COLO668 (cell line): ENCODE data around the gene XIAP.

ENCODE experiments used
- DNase-seq: peaks from one replicate; lab custom pipeline; 2025; ENCODE audit not compliant: unreplicated experiment; lab: John Stamatoyannopoulos, UW

XIAP gene

DNA sequence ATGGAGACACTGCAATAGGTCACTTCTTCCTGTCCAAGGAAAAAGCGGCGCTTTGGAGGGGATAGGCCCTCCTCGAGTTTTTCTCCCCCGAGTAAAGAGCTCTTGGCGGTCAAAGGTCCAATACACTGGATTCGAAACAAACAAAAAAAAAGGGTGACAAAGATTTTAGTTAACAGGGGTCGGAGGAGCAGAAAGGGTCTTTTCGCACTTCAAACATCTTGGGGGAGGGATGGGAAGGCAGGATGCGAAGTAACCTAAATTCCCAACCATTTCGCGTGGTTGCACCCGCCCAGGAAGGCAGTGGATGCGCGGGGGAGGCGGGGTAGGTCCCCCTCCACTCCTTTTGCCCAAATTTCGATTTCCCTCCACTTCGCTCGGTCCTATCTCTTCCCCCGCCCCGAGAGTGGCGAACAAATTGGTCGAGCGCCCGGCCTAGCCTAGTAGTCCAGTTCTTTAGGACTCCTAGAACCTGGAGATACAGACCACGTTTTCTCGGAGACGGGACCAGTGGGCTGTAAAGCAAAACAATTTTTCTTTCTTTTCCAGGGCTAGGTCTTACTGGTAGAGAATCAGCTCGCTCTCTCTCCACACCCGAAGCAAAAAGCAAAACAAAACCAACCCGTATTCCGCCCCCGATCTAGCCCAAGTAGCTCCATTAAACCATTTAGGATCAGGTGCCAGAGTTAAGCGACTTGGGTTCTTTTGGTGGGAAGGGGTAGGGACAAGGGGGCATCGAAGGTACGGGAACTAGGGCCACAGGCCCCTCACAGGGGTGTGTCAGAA is 99.6 kb downstream of the XIAP start:
- peak; percentile 18 for DNase-seq

DNA sequence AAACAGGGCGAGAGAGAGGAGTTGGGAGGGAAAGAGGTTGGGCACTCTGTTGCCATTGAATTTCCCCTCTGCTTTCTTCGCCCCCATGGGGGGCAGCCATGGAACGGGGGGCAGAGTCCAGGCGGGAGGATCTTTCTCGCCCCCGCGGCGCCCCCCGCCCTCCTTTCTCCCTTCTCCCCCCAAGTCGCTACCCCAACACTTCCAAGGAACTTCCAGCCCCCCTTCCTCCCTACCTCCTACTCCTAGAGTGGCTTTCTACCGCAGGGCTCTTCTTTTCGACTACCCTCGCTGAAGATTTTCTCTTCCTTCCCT is 101.1 kb downstream of the XIAP start:
- DNase-seq = no peak

DNA sequence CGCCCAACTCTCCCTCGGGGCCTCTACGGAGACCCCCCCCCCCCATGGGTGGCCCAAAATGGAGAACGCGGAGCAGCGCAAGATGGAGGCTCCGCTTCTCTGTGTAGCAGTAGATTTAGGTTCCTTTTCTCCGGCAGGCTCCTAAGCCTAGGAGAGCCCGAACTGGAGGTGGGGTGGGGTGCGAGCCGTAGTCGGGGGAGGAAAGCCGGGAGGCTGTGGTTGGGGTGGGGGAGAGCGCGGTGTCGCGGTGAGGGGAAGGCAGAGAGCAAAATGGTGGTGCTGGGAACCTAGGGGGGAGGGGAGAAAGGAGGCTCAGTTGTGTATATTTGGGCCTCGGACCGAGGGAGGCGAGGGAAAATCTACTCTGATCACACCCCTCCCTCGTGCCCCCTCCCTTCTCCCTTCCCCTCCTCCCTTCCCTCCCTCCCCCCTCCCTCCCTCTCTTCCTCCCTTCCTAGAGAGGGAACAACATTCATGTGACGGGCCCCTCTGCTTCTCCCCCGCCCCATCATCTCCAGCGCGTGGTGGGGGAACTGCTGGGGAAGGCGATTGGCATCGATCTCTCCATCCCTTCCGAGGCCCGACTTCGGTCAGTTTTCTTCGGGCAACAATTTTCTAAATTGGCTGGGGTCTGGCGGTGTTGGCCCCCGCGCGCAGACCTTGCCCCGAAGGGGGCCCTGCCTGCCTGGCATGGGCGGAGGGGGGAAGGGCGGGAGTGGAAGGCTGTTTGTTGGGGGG is 101.6 kb downstream of the XIAP start, which contains the start of gene STAG2:
Gene STAG2 (plus strand): TSS at position 439 of the 738 bp plus-strand sequence. CDS start 60,922 bp downstream, outside the sequence.
- peak; percentile 77 for DNase-seq

DNA sequence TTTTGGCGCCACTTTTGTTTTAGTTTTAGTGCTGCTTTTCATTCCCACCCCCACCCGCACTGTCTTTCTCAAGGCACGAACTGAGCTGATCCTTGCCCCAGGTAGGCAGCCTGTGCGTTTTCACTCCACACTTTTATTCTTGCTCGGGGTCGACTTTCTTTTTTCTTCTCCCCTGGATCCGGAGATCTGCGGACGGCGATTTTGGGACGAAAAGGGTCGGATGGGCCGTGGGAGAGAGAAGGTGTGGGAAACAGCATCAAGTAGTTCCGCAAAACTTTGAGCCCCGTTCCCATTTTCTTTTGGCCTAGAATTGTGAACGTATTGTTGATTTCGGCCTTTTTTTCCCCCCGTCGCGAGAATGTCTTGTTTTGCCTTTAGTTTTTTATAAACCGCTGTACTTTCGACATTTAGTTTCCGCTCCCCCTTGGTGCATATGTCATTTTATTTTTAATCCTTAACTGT is 102.2 kb downstream of the XIAP start:
- DNase-seq = no peak

DNA sequence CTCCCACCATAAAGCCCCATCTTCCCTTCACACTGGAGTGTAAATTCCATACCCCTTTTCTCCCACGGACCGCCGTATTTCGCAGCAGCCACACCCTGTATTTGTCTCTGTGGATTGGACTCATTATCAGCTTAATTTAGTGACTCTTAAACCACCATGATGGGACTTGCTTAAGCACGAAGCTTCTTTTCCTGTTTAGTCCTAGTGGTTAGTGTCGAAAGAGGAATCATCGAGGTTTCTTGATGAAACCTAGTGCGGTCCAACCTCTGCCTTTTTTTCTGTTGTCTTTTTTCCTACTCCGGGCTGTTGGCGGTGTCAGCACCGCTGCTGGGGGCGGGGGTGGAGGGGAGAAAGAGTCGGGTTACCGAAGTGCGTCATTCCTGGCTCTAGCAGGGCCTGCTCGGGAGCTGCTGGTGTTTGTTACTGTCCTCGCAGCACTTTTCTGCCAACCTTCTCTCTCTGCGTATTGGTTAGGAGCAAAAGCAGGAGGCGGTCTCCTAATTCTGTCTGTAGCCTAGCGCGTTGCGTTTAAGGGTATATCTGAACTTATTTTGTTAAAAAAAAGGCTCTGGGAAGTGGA is 103.0 kb downstream of the XIAP start:
- peak; percentile 87 for DNase-seq
